NOMO-1 (cell line): Measurements from ENCODE around the gene DPYSL4.

Source experiments
- DNase-seq, 2 experiments: peaks; one replicate each; lab custom pipeline; 2025; ENCODE audit not compliant: unreplicated experiment in 2 of 2; lab: John Stamatoyannopoulos, UW

The DPYSL4 gene

GRCh38 chr10:132176623-132177500 is 9.9 kb upstream of the DPYSL4 start:
- no peak for DNase-seq

DNA sequence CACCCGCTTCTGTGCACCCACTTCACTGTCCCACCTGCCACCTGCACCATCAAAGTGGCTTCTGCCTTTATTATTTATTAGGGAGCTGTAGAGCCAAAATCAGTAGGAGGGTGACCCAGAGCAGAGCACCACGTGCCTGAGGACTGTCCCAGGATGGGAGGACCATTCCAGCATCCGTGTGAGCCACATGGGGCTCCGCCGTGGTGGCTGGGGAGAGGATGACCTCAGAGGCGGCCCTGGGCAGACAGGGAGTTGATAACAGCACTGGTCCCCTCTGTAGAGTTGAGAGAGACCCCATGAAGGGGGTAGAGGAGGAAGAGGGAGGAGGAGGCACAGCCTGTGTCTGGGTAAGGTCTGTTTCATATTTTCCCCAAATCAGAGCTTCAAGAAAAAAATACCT is 8.7 kb upstream of the DPYSL4 start:
- DNase-seq, result no peak

- no peak for DNase-seq
These were observed 7.8 kb upstream of the DPYSL4 start for GRCh38 chr10:132178672-132179545.

GRCh38 chr10:132179551-132180392 is 7.0 kb upstream of the DPYSL4 start:
- no peak for DNase-seq

DNA sequence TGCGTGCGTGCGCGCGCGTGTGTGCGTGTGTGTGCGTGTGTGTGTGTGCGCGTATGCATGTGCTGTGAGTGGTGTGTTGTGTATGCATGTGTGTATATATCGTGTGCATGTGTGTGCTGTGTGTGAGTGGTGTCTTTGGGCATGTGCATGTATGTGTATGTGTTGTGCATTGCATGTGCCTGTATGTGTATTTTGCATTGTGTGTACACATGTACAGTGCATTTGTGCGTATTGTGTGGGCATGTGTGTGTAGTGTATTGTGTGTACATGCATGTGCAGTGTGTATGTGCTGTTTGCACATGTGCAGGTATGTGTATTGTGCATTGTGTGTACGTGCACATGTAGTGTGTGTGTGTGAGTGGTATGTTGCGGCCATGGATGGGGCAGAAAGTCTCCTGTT is 6.0 kb upstream of the DPYSL4 start:
- DNase-seq, result no peak

DNA sequence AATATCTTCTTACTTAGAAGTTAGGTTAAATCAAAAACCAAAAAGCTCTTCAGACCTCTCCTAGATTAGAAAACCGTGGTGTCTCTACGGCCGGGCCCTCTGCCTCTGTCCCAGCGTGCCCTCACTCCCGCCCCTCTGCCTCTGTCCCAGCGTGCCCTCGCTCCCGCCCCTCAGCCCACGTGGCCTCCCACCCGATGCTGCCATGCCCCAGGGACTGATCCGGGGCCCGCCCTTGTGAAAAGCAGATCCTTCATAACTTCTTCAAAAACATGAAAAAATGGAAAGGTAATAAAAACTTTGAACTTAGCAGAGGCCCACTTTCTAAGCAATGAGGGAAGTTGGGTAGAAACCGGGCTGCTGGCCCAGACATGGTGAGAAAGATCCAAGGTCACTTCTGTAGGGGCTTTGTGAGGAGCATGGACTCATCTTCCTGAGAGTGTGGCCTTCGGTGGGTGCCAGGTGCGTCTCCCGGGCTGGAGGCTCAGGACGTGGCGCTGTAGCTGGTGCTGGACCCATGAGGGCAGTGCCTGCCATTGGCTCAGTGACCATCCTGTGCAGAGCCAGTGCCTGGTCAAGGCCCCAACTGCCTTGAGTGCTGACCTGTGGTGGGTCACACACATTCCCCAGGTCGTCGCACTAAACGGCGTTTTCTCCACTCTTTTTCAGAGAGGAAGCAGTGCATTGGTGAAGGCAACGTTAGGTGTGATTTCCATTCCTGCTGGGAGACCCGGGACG is 4.9 kb upstream of the DPYSL4 start:
- no peak for DNase-seq

DNA sequence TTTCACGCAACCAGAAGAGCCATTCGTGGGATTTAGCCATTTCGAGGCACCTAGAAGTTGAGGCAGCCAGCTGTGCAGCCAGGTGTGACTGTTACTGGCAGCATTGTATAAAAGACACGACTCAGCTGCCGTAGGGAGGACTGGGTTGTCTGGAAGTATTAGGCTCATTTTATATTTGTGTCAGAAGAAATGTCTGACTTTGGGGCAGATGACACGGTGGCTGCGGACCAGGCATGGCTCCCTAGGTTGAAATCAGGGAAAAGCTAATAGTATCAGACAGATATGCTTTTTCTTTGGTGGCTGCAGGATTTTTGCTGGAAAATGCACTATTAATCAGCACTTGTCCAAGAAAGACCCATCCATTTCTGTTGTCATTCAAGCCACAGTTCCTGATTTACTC is 4.2 kb upstream of the DPYSL4 start:
- DNase-seq, result no peak

- DNase-seq, result no peak
These were observed 3.7 kb upstream of the DPYSL4 start for GRCh38 chr10:132183046-132183445.

DNA sequence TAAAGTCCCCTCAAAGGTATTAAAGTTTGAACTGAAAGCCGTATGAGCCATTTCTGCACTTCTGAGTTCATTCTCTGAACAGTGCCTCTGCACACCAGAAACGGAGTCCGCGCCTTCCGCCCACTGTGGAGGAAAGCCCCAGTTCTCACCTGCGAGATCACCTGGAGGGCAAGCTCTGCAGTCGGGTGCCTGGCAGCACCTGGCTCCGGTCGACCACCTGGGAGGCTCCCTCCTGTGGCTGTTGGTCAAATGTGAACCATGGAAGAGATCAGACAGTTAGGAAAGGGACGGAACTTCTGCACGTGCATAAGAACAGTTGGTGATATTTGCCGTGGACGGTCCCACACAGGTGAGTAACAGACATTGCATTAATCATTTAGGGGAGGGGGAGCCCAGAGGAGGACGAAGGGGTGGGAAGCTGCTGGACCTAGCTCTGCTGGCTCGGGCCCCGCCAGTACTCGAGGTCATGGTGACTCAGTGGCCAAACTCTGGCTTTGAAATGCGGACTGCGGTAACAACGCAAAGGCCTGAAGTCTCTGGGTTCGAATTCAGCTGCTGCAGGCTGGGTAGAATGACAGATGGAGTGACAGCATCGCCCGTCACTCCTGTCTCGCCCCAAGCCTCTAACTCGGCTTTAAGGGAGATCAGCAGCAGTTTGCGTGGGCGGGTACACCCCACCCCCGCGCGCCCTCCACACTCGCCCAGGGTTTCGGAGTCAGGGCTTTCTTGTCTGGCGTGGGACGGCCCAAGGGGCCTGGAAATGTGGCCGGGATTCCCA is 1.7 kb upstream of the DPYSL4 start:
- DNase-seq, result no peak

GRCh38 chr10:132185601-132186487 is 904 bp upstream of the DPYSL4 start:
- no peak for DNase-seq

DNA sequence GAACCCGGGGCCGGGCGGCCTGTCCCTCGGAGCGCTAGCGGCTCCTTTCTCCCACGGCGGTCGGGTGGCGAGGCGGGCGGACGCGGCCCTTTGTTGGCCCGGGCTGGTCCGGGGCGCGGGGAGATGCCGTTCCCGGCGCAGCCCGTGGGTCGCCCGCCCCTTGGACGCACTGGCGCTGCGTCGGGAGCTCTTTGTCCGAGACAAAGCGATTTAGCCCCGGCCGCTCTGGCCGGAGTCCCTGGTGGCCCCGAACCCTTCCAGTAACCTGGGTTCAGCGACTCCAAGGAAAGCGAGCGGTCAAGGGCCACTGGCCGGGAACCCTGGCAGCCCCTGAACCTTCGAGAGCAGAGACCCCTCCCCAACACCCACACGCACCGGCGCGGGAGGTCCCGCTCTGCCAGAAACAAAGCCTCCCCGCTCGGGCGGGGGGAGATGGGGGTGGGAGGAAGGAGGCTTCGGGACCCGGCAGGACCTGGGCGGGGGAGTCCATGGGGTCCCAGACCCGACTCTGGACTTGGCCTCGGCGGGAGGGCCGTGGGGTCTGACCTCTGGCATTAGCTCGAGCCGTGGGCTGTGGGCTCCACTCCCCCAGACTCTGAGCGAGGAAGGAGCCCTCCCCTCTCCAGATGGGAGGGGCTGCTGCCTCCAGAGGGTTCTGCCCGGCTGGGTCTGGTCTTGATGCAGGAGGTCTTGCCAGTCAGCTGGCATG is 836 bp downstream of the DPYSL4 start:
- DNase-seq, result no peak

- no peak for DNase-seq
These were observed 1.6 kb downstream of the DPYSL4 start for GRCh38 chr10:132188331-132188730.

DNA sequence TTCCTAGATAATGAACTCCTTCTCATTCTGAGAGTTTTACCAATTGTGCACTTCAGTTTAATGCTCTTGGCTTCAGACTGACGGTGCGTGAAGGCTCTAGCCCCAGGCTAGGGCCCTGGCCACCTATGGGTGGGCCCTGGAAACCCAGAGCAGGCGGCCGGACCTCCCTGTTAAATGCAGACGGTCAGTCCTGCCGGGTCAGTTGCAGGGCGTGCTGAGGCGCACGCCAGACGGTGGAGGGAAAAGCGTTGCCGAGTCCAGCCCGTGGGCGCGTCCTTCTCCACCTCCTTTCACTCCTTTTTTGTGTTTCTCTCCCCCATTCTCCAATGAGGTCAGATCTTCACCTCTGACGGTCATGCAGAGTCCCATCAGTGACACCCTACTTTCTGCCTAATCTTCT is 2.3 kb downstream of the DPYSL4 start:
- DNase-seq, result no peak

GRCh38 chr10:132189810-132190422 is 3.2 kb downstream of the DPYSL4 start:
- DNase-seq, result no peak

DNA sequence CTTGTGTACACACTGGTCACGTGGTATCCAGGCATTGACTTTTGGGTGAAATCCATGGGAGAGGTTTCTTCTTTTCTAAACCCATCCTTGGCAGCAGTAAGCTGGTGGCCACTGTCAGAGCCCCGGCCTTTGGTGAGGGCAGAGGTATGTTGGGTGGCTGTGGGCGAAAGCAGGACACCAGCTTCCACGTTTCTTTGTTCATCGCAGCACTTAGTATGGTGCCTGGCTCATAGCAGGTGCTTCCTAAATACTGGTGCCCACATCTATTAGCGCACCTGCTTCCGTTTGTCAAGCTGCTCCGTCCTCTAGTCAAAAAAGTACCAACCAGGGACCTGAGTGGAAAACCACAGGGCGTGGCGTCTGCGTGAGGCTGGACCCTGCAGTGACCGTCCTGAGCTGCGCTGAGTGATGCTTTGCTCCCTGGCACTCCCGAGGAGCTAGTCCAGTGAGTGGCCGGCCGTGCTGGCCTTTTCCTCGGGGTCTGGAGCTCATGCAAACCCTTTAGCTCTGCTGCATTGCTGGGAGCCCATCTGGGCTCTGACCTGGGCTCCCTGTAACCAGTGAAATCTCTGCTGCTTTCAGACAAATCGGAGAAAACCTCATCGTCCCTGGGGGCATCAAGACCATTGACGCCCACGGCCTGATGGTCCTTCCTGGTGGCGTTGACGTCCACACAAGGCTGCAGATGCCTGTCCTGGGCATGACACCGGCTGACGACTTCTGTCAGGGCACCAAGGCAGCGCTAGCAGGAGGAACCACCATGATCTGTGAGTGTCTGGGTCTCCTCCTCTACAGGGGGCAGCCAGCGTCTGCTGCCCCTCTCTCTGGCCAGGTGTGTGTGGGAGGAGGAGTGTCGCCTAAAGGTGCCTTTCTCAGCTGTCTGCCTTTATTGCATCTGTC is 5.6 kb downstream of the DPYSL4 start:
- no peak for DNase-seq

- DNase-seq, result no peak
These were observed 6.4 kb downstream of the DPYSL4 start for GRCh38 chr10:132192991-132193665.
